Osteoblast (primary cell): ENCODE data around the gene L3MBTL2. TPM values are rescaled to one million over a fixed set of nuclear protein-coding genes. Genes with fewer than 3 reads are reported as not detected.

Experiments used
- DNase-seq: peaks from one replicate; pipeline ENCODE4 v3.0.0; 2011; ENCODE audit warnings: low spot score, mixed read lengths; ENCODE audit not compliant: insufficient read length; ENCODE audit errors: missing footprints
- H2AFZ ChIP-seq: 2 replicates; pipeline ENCODE4 v1.6.0; 2011; ENCODE audit warnings: mild to moderate bottlenecking, low read length
- H3K27ac ChIP-seq: 2 replicates; pipeline ENCODE4 v1.5.1; 2011; ENCODE audit warnings: mild to moderate bottlenecking, low read depth, low read length, moderate library complexity
- H3K27me3 ChIP-seq: 2 replicates; pipeline ENCODE4 v1.6.0; 2012; ENCODE audit warnings: mild to moderate bottlenecking, control low read depth, inconsistent platforms, low read length, moderate library complexity; ENCODE audit not compliant: insufficient read depth
- H3K36me3 ChIP-seq: 2 replicates; pipeline ENCODE4 v1.5.1; 2011; ENCODE audit warnings: mild to moderate bottlenecking, low read length, control low read depth, moderate library complexity; ENCODE audit not compliant: insufficient read depth
- H3K4me1 ChIP-seq: 2 replicates; pipeline ENCODE4 v1.5.1; 2011; ENCODE audit warnings: mild to moderate bottlenecking, low read length, control low read depth, moderate library complexity; ENCODE audit not compliant: insufficient read depth
- H3K4me2 ChIP-seq: 2 replicates; pipeline ENCODE4 v1.6.0; 2011; ENCODE audit warnings: mild to moderate bottlenecking, low read length; ENCODE audit not compliant: insufficient read depth
- H3K4me3 ChIP-seq: fragments of 200-600 bp; sonication (generic); 3 replicates; pipeline ENCODE4 v1.5.1; 2012; ENCODE audit warnings: mild to moderate bottlenecking, low read length, inconsistent platforms; ENCODE audit not compliant: insufficient read depth
- H3K79me2 ChIP-seq: 2 replicates; pipeline ENCODE4 v1.6.0; 2012; ENCODE audit warnings: mild to moderate bottlenecking, low read length, control low read depth, inconsistent platforms; ENCODE audit not compliant: insufficient read depth
- H3K9me3 ChIP-seq: 2 replicates; pipeline ENCODE4 v1.5.1; 2011; ENCODE audit warnings: low read depth, low read length, control low read depth
- H4K20me1 ChIP-seq: 2 replicates; pipeline ENCODE4 v1.6.0; 2012; ENCODE audit warnings: mild to moderate bottlenecking, low read length, control low read depth; ENCODE audit not compliant: insufficient read depth
- CTCF ChIP-seq: IDR thresholded peaks from 2 replicates; pipeline ENCODE4 v1.5.1; 2011; ENCODE audit warnings: mild to moderate bottlenecking, low read depth, low read length, moderate library complexity; ENCODE audit errors: extremely low read depth
- total RNA-seq: library from RNA; depleted of rRNA; stranded (reverse); fragments of >200 nt; gene quantifications from 2 replicates; pipeline ENCODE4 v1.2.3, GENCODE V29; 2012

The L3MBTL2 gene
- total RNA-seq, 1 donor, result 22.8 TPM

GRCh38 chr22:41180926-41181325 is 24.2 kb upstream of the L3MBTL2 start:
- DNase-seq, result no peak
- H3K27me3 ChIP-seq, result no peaks in the 10 kb centered on the region
- H4K20me1 ChIP-seq, result peaks cover 11% of the 10 kb centered on the region
- no peak overlapping the region for H3K4me3 ChIP-seq
- H3K27ac ChIP-seq, result no peak overlapping the region
- peaks cover 11% of the 10 kb centered on the region for H3K4me1 ChIP-seq
- peaks cover 32% of the 10 kb centered on the region for H3K36me3 ChIP-seq
- no peaks in the 10 kb centered on the region for H3K79me2 ChIP-seq
- H3K9me3 ChIP-seq, result no peaks in the 10 kb centered on the region
- TF ChIP-seq CTCF, result no peak
- no peak overlapping the region for H2AFZ ChIP-seq
- no peak overlapping the region for H3K4me2 ChIP-seq

DNA sequence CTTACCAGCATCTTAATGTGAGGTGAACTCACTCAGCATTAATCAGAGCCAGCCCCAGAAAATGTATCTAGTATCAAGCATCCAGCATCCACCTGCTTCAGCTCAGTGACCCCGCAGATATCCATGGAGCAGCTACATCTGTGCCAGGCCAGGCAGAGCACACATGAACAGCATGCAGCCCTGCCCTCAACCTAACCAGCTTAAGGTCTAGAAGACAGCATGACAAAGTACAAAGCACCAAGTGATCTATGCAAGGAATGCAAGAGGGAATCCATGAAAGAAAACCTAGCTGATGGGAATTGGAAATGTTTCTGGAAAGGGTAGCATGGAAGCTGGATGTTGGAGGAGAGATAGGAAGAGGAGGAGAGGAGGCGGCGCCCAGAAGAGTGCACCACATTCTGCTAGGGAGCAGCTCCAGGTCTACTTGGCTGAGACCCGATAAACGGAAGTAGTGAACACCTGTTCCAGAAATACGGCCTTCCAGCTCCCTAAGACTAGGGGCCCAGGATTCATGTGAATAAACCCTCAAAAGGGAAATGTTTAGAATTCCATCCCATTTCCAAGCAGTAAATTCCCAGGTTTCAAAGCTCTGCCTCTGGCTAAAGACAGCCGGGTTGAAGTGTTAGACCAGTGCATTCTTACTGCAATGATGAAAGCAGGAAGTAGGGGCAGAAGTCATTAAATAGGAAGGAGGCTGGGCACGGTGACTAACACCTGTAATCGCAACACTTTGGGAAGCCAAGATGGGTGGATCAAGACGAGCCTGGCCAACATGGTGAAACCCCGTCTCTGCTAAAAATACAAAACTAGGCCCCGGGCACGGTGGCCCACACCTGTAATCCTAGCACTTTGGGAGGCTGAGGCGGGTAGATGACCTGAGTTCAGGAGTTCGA is 23.5 kb upstream of the L3MBTL2 start:
- no peak overlapping the region for H3K4me3 ChIP-seq
- H3K27ac ChIP-seq, result no peak overlapping the region
- peaks cover 25% of the 10 kb centered on the region for H3K36me3 ChIP-seq
- no peaks in the 10 kb centered on the region for H3K27me3 ChIP-seq
- H3K4me1 ChIP-seq, result peaks cover 11% of the 10 kb centered on the region
- no peak overlapping the region for H2AFZ ChIP-seq
- peak overlapping the region; percentile 15 for H3K4me2 ChIP-seq
- peaks cover 7% of the 10 kb centered on the region for H4K20me1 ChIP-seq
- H3K79me2 ChIP-seq, result no peaks in the 10 kb centered on the region
- no peaks in the 10 kb centered on the region for H3K9me3 ChIP-seq
- DNase-seq, result peak; percentile 89
- no peak for TF ChIP-seq CTCF

DNA sequence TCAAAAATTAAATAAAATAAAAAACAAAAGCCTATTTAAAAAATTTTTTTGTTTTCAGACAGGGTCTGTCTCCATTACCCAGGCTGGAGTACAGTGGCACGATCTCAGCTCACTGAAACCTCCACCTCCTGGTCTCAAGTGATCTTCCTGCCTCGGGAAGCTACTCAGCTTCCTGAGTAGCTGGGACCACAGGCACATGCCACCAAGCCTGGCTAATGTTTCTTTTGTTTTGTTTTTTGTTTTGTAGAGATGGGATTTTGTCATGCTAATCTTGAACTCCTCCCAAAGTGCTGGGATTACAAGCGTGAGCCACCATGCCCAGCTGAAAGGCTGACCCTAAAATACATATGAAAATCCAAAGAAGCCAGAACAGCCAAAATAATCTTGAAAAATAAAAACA is 20.4 kb upstream of the L3MBTL2 start:
- Histone ChIP-seq H4K20me1 (peaks cover 3% of the 10 kb centered on the region), H3K4me1 (peaks cover 11% of the 10 kb centered on the region), H3K36me3 (no peaks in the 10 kb centered on the region), H3K9me3 (no peaks in the 10 kb centered on the region), H3K79me2 (no peaks in the 10 kb centered on the region), H3K4me3 (no peak overlapping the region), H3K27me3 (no peaks in the 10 kb centered on the region), H2AFZ (no peak overlapping the region), H3K27ac (no peak overlapping the region), H3K4me2 (no peak overlapping the region)
- no peak for DNase-seq
- TF ChIP-seq CTCF, result no peak

- Histone ChIP-seq H3K4me2 (no peak overlapping the region), H3K79me2 (no peaks in the 10 kb centered on the region), H3K27ac (no peak overlapping the region), H4K20me1 (no peaks in the 10 kb centered on the region), H3K9me3 (no peaks in the 10 kb centered on the region), H3K27me3 (no peaks in the 10 kb centered on the region), H3K4me3 (no peak overlapping the region), H3K4me1 (no peaks in the 10 kb centered on the region), H3K36me3 (no peaks in the 10 kb centered on the region), H2AFZ (no peak overlapping the region)
- no peak for DNase-seq
- TF ChIP-seq CTCF, result no peak
Observed at GRCh38 chr22:41191467-41191866, 13.6 kb upstream of the L3MBTL2 start.
